Stimulated activated CD4-positive, alpha-beta T cell treated with anti-CD3 and anti-CD28 coated beads, Interleukin-1b, Interleukin-23, amount 100 ng/mL, for 4 hours (primary cell): ENCODE results near the gene CORO6.
A peak's percentile ranks its signal among the peaks of the same experiment; 100 is the strongest.

Experiments
- DNase-seq, 2 donors: peaks; one replicate each; pipeline ENCODE4 v3.0.0-alpha.2; 2020; ENCODE audit warnings: low read depth in 2 of 2

The CORO6 gene

DNA sequence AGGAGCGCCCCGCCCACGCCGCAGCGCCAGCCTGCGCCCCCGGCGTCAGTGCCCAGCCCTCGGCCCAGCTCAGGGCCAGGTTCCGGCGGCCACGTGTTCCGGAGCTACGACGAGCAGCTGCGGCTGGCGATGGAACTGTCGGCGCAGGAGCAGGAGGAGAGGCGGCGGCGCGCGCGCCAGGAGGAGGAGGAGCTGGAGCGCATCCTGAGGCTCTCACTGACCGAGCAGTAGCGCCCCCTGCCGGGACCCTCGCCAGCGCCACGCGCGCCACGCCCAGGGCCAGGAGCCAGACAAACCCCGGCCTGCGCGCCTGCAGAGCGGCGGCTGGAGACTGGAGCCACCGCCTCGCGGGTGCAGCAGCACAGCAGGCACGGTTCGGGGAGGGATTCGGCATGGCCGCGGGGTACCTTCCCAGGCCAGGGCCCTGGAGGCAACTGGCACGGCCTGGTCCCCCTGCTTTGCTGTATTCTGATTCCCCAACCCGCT lies 9.3 kb downstream of the CORO6 start:
- DNase-seq, result peak; percentile 91 to 96

DNA sequence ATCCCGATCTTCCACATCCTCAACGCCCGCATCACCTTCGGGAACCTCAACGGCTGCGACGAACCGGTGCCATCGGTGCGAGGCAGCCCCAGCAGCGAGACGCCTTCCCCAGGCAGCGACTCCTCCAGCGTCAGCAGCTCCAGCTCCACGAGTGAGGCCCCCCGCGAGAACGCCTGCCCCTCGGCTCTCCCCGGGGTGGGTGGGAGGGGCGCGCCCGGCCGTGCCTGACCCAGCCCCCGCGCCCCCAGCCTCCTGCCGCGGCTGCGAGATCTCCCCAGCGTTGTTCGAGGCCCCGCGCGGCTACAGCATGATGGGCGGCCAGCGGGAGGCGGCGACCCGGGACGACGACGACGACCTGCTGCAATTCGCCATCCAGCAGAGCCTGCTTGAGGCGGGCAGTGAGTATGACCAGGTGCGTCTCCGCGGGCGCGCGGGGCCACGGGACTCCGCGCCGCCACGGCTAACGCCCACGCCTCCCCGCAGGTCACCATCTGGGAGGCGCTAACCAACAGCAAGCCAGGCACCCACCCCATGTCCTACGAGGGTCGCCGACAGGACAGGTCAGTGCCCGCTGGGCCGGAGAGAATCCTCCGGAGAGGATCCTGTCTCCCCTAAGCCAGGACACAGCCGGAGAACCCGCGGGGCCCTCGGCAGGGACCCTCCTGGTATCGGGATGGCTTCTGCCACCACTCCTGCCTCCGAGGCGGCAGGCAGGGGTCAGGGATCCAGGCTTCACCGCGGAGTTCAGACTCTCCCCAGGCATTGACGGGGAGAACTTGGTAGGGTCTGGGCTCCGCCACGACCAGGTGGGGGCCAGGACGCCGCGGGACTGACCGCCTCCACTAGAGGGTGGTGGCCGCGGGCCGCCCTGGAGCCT lies 10.1 kb downstream of the CORO6 start:
- no peak for DNase-seq

DNA sequence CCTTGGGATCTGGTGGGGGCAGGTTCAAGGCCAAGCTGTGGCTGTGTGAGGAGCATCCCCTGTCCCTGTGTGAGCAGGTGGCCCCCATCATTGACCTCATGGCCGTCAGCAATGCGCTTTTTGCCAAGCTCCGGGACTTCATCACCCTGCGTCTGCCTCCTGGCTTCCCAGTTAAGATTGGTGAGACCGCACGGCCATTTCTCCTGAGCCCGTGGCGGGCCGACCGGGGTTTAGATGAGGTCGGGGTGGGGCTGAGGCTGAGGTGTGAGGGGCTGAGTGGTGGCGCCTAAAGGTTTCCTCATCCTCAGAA lies 10.7 kb downstream of the CORO6 start:
- DNase-seq, result no peak

DNA sequence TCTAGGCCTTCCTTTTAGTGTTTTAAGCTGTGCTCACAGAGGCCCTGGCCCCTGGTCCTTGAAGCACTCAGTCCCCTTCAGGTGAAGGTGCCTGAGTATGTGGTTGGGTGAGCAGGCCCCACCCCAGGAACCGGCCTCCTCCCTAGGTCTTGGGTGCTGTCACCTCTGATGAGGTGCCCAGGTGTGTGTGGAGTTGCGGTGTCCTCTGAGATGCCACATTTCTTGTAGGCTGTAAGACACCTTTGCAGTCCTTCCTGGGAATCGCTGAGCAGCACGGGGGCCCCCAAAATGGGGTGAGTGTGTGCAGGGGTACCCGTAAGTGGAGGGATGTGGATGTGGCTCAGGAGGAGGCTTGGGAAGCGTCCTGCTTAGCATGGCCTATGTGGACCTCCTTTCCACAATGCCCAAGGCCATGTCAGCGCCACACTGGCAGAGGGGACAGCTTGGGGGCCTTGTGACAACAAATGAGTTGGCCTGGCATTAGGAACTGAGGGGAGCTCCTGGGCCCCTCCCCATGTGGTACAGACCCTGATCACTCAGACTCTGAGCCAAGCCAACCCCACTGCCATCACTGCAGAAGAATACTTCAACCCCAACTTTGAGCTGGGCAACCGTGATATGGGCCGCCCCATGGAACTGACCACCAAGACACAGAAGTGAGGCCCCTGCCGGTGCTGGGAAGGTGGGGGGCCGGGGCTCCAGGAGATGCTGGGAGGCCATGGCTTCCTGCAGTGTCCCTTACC lies 11.2 kb downstream of the CORO6 start:
- no peak for DNase-seq

DNA sequence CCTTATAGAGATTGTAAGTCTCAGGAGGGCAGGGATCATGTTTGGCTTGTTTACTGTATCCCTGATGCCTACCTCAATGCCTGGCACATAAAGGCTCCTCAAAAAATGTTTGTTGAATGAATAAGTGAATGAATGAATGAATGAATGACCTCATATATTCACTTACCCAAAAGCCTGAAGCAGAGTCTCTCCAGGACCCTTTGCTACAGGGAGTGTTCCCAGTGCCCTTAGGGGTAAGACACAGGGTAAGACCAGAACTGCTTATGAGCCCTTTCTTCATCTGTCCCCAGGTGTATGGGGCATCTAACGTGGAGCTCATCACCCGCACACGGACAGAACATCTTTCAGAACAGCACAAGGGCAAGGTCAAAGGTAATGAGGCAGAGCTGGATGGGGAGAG lies 12.3 kb downstream of the CORO6 start:
- no peak for DNase-seq

DNA sequence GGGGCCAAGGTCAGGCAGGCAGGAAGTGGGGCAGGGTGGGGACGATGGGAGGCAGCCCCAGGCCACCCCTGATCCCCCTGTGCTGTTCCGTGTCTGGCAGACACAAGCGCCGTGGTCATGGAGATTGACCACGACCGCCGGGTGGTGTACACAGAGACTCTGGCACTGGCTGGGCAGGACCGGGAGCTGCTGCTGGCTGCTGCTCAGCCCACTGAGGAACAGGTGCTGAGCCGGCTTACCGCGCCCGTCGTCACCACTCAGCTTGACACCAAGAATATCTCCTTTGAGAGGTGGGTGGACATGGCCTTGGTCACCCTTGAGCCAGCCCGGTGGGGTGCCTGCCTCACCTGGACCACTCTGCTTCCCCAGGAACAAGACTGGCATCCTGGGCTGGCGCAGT lies 13.7 kb downstream of the CORO6 start:
- DNase-seq, result no peak

DNA sequence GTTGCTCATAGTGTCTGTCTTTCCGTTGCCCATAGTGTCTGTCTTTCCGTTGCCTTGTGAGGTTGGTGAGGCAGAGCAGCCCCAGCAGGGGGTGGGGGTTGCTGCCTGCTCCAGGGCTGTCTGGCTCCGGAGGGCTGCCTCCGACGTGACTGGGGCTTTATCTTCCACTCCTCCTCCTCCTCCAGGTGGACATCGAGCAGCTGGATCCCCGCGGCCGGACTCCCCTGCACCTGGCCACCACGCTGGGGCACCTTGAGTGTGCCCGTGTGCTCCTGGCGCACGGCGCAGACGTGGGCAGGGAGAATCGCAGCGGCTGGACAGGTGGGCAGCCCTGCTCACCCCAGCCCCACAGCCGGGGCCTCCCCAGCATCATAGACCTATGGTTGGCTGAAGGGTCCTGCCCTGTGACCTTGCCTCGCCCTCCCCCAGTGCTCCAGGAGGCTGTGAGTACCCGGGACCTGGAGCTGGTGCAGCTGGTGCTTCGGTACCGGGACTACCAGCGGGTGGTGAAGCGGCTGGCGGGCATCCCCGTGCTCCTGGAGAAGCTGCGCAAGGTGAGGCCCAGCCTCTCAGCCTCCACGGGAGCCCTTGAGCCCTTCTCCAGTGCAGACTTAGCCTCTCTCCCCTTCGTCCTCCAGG lies 15.0 kb downstream of the CORO6 start:
- no peak for DNase-seq

DNA sequence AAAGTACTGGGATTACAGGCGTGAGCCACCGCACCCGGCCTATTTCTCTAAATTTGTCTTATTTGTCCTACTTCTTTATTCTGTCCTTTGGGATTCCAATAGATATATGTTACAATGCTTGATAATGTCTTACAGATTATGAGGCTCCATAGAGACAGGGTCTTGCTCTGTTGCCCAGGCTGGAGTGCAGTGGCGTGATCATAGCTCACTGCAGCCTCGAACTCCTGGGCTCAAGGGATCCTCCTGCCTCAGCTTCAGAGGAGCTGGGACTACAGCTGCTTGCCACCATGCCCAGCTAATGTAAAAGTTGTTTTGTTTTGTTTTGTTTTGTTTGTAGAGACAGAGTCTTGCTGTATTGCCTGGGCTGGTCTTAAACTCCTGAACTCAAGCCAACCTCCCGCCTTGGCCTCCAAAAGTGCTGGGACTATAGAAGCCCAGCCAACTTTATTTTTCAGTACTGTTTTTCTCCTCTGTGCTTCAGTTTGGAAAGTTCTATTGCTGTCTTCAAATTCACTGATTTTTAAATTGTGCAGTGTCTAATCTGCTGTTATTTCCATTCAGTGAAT lies 19.5 kb downstream of the CORO6 start:
- no peak for DNase-seq

DNA sequence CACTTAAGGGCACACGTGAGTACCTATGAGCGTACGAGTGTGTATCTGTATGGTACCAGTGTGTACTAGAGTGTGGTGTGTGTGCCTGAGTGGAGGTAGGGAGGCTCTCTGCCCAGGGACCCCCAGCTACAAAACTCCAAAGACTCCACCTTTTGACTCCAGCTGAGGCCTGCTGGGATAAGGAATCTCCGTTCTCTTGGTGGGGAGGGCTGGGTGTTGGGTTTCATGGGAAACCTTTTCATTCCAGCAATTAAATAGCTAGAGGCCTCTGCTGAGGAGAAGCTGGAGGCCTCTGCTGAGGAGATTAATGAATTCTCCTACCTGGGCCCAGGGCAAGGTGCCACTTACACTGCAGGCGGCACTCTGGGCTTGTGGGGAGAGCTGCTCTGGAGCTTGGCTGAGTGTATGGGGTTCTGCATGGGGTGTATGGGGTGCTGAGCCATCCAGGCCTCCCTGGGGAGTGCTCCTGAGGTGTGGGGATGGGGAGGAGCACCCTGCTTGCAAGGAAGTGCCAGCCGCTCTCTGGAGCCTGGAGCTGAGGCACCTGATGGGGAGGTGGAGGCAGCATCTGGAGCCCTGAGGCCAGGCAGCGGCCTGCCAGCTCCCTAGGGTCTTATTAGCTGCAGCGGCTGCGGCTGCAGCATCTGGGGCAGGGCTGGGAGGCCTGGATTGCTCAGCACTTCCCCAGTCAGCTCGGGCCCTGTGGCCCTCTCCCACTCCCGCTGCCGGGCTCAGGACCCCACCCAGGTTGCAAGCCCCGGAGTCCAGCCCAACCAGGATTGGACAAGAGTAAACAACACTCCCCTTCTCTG lies 25.1 kb downstream of the CORO6 start:
- DNase-seq, result no peak

DNA sequence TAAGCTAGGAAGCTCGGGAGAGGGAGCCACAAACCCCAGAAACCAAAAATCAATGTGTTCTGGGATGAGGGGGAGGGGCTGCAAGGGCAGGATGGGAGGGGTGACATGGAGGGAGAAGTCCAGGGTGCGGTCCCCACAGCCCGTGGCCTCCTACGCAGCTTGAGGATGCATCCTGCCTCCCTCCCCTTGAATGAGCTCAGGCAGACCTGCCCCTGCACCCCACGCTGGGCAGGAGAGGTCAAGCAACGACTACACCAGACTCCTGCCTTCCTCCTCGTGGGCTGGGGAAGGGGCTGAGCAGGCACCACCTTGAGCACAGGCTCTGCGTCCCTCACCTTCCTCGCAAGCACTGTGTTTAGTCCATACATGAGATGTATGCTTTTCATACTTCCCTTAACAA lies 25.9 kb downstream of the CORO6 start:
- DNase-seq, result no peak

DNA sequence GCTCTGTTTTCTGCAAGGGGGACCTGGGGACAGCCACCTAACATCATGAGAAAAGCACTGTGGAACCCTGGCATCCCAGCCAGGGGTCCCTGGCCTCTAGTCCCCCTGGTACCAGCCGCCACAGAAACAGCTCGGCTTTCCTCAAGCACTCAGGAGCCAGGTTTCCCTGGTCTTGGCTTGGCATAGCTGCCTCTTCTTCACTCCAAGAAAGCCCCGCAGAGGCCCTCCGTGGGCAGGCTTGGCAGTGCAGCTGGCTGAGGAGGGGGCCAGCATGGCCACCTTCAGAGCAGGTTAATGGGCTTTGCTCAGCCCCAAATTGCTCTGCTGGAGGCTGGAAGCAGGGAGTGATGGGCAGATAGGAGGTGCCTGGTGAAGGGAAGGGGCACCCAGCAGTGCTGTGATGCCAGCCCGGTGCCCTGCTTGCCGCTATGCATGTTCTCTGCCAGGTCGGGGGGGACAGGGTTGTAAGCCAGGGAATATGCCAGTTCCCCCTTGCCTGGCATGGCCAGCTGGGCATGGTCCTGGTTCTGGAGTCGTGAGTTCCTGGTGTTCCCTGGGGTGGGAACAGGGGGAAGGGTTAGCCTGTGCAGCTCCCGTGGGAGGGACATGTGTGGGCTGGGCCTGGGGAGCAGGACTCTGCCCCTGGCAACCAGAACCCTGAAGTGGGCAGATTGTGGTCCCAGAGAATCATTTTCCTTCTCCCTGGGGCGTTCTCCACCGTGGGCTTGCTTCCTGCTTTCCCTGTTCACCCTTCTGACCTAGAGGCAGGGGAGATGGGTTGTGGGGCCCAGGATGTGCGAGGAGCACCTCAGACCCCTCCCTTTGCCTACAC lies 26.6 kb downstream of the CORO6 start:
- no peak for DNase-seq

DNA sequence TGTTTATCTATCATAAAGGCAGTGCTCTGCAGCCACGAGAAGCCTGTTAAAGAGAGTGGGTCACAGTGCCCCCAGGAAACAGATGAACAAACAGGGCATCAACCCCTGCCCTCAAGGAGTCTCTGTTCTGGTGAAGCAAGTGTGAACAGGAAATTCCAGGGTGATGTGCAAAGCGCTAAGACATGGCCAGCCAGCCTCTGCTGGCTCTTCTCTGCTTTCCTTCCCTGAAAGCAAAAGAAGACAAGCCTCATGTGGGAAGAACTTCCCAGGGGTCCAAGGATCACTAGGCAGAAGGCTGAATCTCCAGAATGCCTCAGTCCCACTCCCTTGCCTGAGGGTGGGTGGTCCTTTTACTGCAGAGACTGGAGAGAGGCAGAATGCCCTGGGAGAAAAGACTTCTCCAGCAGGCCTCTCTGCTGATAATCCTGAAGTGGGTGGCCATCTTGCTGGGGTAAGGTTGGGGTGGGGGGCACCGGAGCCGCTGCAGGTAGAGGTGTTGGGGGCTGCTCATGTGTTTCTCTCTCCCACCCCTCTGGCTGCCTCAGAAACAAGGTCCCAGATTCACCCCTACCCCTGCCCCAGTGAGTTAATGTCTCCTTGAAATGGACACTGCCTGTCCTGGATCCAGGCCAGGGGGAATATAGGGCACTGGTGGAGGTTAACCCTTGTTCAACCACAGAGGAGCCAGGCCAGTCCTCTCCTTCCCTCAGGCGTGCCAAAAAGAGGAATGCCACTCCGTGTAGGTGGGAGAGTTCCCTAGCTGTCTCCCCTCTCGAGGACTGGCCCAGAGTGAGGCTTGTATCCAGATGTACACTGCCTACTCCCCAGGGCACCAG lies 27.4 kb downstream of the CORO6 start:
- no peak for DNase-seq

DNA sequence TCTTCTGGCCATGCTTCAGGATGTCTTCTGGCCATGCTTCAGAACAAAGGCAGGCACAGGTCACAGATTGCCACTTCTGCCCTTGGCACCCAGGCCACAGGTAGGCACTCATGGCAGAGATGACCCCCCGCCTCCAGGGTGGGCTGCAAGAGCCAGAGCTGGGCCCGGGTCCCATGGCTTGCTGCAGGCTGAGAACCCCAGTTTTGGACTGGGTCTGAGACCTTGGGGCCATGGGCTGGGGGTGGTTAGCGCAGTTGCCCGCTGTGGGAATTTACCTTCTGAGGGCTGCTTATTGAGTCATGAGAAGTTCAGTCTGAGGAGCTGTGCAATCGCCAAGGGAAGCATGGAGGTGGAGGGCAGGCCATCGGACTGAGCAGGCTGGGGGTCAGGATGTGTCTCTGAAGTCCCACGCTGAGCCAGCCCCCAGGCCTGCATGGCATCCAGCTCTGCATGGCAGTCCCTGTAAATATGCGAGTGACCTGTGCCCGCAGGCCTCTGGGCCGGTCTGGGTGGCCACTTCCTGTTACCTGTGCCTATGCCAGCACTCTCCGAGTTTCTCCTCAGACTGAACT lies 28.1 kb downstream of the CORO6 start:
- DNase-seq, result no peak

DNA sequence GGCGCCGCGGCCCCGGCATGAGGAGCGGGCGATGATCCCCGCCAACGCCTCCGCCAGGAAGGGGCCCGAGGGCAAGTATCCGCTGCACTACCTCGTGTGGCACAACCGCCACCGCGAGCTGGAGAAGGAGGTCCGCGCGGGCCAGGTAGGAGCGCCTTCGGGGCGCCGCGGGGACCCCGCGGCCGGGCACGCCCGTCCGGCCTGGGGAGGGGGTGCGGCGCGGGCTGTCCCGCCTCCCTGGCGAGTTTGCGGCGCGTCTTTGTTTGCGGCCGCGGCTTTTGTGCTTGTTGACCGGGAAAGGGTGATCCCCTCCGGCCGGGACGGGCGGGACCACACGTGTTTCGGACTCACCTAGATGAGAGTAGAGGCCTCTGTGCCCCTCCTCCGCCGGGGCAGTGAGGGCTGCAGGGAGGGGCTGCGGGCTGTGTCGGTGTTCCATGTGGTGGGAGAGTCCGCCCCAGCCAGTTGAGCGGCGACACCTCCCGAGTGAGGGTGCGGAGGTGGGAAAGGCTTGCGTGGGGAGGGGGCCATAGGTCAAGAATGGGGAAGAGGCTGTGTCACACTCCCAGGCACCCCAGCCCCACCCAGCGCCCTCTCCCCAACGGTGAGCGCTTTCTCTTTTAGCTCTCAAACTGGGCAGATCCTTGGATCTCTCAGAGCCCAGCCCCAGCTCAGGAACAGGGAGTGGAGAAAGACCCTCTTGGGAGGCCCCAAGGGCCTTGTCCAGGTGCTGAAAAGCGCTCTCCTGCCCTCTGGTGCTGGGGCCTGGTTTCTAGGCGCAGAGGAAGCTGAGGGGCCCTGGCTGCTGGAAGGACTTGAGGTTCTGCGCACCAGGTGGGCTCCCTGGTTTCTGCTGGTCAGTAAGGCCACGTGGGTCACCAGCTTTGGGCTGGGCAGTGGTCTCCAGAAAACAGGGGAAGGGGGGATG lies 28.9 kb downstream of the CORO6 start:
- no peak for DNase-seq

DNA sequence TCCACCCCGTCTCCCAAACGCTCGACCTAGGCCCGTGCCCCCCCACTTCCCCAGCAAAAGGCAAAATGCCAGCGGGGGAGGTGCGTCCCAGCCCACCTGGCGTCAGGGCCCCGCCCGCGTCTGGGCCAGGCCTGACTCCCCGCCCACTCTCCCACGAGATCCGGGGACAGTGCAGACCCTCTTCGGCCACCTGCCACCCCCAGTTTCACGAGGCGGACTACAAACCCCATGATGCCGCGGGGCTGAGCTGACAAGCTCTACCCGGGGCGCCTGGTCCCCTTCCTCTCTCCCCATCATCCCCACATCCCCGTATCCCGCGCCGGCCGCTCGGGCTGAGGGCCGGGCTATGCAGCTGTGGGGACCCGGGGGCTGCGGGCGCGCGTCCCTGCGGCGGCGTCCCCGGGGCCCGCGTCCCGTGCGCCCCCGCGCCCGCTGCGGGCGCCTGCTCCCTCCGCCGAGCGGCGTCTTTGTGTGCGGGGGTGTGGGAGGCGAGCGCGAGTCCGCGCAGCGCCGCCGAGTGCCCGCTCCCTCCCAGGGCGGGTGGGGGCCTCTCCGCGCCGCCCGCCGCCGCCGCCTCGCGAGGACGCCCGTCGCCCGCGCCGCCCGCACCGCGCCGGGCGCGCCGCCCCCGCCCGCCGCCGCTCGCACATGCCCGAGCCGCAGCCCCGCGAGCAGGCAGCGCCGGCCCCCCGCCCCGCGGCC lies 29.7 kb downstream of the CORO6 start, which contains the start of gene ANKRD13B:
Gene ANKRD13B (plus strand): TSS at position 283 of the 702 bp plus-strand sequence. CDS start 490 bp downstream, outside the sequence.
- no peak for DNase-seq

DNA sequence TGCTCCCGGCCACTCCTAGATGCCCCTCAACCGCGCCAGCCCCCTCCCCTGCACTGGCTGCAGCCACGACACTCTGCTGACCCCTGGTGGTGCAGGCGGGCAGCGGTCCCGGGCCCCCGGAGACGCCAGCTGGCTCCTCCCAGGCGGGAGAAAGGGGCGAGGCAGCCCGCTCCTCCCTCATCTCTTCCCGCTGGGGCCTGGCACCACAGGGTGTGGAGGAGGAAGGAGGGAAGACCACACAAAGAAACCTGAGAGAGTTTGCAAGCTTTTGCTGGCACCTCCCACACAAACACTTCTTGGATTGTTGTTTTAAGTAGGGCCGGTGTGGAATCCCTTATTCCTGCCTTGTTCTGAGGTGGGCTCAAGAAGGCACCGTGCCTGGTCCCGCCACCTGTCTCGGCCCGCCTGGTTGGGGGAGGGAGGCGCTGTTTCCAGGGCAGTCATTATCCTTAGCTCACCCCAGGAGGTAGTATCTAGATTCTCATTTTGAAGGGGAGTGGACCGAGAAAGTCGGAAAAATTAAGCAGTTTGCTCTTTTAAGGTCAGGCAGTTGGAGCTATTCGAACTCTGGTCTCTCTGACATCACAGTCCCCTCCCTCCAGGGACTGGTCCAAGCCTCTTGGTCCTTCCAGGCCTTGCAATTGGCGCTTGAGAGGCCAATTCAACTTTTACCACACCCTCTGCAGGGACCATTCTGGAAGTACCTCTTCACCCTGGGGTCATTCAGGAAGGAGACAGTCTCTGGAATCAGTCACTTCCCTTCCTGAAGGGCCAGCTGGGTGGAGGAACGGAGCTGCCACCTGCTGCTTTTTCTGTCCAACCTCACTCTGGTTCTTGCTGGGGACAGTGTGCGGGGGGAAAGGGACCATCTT lies 30.7 kb downstream of the CORO6 start:
- DNase-seq, result peak; percentile 70 to 83
